ENCODE data around the gene DEK.
"Not testable (repeated sequence)": the region's sequence is repeated elsewhere in the genome, so short reads cannot be mapped to it uniquely, and the experiment has no call there.

DEK gene, protein sequence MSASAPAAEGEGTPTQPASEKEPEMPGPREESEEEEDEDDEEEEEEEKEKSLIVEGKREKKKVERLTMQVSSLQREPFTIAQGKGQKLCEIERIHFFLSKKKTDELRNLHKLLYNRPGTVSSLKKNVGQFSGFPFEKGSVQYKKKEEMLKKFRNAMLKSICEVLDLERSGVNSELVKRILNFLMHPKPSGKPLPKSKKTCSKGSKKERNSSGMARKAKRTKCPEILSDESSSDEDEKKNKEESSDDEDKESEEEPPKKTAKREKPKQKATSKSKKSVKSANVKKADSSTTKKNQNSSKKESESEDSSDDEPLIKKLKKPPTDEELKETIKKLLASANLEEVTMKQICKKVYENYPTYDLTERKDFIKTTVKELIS

DNA sequence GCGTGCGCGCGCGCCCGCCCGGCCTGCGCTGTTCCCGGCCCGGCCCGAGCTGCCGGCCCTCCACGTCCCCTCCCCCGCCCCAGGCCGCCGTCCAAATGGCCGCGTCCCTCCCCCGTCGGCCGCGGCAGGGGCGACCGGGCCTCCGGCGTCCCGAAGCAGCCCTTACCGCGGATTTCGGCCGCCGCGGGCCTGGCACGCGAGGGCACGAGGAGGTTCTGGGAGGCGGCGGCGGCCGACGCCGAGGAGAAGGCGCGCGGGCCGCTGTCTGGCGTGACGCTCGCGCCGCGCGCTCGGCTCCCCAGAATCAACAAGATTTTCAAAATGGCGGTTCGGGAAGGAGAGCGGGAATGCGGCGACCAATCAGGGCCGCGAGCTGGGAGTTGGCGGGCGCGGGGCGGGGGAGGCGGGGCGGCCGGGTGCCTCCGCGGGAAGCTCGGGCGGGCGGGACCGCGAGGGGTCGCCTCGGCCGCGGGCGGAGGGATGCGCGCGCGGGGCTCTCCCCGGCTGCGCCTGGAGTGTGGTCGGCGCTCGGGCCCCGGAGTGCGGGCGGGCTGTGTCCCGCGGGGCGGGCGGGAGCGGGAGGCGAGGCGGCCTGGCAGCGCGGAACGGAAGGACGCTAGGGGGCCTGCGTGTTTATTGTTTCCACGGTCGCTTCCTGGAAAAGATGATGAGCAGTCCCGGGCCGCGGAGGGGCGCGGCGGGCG, at the start of gene DEK:
Gene DEK, minus strand, starts transcription at position 312 of the 704 bp plus-strand sequence. CDS start 543 bp downstream, outside the sequence.
- peak; percentile 73 to 77 for DNase-seq (ENCODE audit: extremely low read depth in 1 of 2, low read depth in 1 of 2)

DNA sequence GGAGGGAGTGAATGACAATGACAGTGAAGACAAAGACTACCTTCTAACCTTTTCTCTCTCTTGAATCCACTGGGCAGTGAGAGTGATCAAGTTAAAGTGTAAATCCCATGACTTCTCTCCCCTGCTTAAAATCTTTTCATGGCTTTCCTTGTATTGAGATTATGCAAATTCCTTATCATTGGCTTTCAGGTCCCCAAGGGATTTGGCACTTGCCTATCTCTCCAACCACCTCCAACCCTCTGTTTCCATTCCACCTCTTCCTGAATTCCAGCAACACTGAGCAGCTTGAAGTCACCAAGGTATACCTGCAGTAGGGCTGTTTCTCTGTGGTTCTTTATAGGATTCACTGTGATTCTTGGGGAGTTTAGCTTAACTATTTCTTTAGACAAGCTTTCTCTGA, 48.0 kb upstream of the DEK start:
- DNase-seq (ENCODE audit: extremely low read depth in 1 of 2, low read depth in 1 of 2): no peak

DNA sequence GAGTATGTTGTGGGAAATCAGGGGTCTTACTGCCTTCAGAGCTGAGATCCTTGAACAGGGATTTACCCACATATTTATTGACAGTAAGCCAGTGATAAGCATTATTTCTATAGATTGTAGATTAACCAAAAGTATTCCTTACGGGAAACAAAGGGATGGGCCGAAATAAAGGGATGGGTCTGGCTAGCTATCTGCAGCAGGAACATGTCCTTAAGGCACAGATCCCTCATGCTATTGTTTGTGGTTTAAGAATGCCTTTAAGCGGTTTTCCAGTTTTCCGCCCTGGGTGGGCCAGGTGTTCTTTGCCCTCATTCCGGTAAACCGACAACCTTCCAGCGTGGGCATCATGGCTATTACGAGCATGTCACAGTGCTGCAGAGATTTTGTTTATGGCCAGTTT, 45.7 kb upstream of the DEK start:
- not testable (repeated sequence) for DNase-seq (ENCODE audit: extremely low read depth in 1 of 2, low read depth in 1 of 2)

DNA sequence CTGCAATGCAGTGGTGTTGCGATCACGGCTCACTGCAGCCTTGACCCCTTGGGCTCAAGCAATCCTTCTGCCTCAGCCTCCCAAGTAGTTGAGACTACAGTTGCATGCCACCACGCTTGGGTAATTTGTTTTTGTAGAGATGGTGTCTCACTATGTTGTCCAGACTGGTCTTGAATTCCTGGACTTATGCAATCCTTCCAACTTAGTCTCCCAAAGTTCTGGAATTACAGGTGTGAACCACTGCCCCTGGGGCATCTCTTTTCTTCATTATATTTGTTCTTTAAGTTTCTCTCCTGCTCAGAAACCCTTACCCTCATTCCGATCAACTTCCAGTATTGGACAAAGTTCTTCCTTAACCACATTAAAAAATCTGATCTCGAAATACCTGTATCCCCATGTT, 44.7 kb upstream of the DEK start:
- DNase-seq (ENCODE audit: extremely low read depth in 1 of 2, low read depth in 1 of 2): no peak

DNA sequence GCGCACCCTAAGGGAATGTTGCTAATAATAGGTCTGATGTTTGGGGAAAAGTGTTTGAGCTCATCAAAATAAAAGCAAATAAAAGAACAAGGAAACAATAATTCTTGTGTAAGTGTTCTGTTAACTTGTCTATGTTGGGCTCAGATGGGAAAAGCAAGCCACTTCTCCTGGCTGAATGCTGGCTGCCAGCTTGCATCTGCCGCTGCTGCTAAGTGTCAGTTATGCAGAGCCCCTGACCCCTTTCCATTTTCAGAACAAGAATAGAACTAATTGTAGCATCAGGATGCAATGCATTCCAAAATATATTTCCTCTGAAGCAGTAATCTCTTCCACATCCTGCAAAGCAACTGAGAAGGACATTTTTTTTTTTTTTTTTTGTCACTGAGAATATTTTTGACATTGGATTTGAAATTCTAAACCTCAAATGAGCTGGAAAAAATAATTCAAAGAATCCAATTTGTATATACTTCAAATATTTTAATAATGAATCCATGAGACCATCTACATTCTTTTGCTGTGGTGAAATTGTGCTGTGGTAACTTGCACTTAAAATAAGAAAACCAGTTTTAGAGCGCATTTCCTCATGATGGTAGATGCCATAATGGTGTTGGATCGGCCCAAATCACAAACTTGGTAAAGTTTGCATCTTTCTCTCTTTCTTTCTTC, 43.9 kb upstream of the DEK start:
- no peak for DNase-seq (ENCODE audit: extremely low read depth in 1 of 2, low read depth in 1 of 2)

DNA sequence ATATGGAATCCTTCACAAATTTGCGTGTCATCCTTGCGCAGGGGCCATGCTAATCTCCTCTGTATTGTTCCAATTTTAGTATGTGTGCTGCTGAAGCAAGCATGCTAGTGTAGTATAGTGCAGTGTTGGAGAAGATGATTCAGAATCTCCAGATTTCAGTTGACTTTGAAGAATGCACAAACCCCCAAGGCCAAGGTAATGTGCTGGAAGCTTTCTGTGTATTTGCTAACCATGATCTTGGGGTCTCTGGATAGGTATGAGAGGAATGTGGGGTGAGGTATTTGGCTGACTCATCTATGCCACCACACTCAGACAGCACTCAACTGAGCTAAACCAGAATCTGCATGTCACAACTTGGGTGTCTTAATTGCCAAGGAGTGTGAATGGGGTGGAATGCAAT, 42.6 kb upstream of the DEK start:
- DNase-seq (ENCODE audit: extremely low read depth in 1 of 2, low read depth in 1 of 2): no peak

DNA sequence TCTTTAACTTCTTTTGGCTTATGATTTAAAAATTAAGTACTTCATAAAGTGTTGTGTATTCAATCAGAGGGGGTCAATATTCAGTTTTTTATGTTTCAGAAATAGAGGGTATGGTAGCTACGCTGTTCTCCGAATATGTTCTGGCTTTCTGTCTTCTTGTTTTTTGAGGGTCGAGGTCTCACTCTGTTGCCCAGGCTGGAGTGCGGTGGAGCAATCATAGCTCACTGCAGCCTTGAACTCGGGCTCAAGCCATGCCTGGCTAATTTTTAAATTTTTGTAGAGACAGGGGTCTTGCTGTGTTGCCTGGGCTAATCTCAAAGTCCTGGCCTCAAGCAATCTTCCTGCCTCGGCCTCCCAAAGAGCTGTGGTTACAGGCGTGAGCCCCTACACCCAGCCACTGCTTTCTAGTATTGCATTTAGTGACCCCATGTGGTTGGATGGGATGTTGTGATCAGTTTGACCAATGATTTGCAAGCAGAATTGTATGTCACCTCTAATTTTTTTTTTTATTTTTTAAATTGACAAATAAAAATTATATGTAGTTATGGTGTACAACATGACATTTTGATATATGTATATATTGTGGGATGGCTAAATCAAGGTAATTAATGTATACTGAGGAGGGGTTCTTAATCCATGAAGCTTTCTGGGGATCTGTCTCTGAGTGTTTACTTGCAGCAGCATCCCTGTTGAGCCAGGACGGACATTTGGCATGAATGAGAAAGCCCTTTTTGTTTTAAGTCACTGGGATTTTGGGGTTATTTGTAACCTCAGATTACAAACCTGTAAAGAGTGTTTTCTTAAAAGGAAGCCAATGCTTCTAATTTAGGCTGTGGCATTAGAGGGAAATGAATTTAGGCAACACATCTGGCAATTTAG, 38.5 kb upstream of the DEK start:
- DNase-seq (ENCODE audit: extremely low read depth in 1 of 2, low read depth in 1 of 2): no peak

DNA sequence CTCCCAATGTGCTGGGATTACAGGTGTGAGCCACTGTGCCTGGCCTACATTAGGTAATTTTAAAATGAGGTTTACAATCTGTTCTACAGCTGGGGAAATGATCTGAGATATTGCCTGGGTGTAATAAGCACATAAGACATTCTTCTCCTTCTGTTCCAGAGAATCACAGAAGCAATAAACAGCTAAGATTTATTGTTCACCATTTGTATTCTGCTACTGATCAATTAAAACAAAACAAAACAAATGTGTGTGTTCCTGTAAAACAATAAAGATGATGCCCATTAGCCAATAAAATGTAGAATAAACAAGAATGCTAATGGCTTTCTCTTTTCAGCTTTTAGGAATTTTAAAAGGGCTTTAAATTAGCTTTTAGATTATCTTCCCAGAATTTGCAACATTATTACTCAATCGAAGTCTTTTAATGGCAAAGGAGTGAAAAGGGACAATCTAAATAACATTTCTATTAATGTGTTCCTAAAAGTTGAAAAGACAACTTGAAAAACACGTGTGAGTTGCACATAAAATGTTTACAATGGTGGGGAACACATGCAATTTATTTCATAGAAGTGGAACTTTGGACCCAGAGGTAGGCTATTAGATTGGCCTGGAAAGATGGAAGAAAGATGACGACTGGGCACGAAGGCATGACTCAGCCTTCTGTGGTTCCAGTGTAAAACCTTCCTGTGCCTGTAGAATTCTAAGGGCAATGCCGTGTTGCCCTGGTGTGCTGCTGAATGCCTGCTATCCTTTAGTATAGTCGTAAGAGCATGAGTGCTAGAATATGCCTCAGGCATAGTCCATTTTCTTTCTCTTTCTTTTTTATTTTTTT, 29.0 kb upstream of the DEK start:
- DNase-seq (ENCODE audit: extremely low read depth in 1 of 2, low read depth in 1 of 2): no peak

DNA sequence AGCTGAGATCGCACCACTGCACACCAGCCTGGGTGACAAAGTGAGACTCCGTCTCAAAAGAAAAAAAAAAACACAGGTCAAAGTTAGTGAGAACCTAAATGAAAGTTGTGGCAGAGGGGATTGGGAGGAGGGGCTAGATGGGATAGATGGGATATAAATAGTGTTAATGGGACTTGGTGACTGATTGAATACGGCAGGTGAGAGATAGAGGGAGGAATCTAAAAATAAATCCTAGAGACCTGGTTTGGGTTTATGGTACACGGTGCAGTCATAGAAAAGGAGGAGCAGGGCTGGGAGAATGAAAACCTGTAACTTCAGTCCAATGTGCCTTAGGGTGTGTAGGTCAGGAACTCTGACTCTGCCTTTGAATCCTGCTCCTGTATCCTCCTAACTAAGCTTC, 25.0 kb upstream of the DEK start:
- DNase-seq (ENCODE audit: extremely low read depth in 1 of 2, low read depth in 1 of 2): no peak

DNA sequence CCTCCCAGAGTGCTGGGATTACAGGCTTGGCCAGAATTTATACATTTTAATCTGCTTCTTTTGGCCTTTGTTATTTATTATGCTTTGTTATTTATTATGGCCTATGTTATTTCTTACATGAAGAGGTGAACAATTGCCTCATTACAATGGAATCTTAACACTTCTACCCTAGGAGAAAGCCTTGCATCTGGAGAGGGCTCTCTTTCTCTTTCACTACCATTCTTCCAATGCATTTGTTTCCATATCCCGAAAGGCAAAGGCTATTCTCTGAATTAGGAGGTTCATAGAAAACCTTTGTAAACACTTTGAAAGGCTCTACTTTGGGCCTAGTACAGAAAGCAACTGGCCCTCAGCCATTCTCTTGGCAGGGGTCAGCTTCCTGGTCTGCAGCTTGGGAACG, 19.9 kb upstream of the DEK start:
- DNase-seq (ENCODE audit: extremely low read depth in 1 of 2, low read depth in 1 of 2): no peak

DNA sequence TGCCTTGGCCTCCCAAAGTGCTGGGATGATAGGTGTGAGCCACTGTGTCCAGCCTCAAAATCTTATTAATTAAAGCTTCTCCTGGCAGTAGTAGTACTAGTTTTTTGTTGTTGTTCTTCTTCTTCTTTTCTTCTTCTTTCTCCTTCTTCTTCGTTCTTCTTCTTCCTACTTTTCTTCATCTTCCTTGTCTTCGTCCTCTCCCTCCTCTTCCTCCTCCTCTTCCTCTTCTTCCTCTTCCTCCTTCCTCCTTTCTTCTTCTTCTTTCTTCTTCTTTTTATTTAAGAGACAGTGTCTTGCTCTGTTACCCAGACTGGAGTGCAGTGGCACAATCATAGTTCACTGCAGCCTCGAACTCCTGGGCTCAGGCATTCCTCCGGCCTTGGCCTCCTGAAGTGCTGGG, 17.2 kb upstream of the DEK start:
- DNase-seq (ENCODE audit: extremely low read depth in 1 of 2, low read depth in 1 of 2): no peak

DNA sequence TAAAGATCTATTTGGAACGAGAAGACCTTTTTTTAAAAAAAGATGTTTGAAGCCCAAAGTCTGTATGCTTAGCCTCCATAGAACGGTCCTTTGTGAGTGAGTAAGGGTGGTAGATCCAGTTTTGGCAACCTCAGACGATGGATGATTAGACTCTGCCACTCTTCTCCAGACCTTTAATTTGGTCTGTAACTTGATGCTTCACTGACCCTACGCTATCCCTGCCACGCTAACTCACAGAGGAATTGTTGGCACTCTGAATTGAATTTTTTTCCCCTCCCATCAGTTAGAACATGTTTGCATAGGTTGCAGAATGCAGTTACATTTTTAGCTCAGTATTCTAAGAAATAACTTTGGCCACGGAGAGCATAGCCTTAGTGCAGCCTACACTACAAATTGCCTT, 15.8 kb upstream of the DEK start:
- DNase-seq (ENCODE audit: extremely low read depth in 1 of 2, low read depth in 1 of 2): no peak

DNA sequence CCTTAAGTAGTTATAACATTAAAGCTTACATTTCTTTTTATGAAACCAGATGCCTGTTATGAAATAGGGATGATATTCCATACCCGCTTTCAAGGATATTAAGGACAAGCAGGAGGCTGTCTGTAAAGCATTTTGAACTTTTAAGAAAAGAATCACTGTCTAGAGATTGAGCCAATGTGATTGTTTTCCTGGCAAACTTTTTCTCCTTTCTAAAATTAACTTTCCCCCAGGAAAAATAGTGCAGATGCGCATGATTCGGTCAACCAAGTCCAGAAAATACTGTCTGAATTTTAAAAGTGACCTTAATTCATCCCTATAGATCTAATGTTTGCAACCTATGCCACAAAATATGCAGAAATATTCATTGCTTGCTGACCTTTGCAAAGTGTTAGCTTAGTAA, 15.1 kb upstream of the DEK start:
- DNase-seq (ENCODE audit: extremely low read depth in 1 of 2, low read depth in 1 of 2): no peak

DNA sequence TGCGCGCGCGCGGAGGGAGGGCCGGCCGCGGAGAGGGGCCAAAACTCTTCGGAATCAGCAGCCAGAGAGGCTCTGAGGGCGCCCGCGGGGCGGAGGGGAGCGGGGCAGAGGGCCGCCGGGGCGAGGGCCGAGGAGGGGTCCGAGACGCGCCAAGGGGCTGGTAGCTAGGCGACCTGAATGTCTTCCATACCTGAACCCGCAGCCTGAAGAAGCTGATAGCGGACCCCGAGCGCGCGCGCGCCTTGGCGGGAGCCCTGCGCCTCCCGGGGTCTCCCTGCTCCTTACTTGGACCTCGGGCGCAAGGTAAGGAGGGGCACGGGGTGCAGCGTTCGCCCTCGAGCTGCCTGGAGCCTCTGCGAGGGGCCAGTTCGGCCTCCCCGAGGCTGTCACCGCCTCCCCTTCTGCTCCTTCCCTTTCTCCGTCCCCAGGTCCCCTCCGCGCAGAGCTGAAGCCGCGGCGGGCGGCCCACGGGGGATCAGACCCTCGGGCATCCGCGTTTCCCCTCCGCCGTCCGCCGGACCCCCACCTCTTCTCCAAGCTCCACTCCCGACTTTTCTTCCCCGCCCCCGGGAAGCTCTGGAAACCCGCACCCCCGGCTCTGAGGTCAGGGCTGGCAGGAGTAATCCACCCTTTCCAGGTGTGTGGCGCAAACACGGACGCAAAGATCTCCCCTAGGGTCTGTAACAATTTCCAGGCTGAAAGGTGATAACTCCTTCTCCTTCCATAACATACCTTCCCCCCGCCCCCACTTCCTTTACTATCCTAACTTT, 13.1 kb upstream of the DEK start:
- no peak for DNase-seq (ENCODE audit: extremely low read depth in 1 of 2, low read depth in 1 of 2)

DNA sequence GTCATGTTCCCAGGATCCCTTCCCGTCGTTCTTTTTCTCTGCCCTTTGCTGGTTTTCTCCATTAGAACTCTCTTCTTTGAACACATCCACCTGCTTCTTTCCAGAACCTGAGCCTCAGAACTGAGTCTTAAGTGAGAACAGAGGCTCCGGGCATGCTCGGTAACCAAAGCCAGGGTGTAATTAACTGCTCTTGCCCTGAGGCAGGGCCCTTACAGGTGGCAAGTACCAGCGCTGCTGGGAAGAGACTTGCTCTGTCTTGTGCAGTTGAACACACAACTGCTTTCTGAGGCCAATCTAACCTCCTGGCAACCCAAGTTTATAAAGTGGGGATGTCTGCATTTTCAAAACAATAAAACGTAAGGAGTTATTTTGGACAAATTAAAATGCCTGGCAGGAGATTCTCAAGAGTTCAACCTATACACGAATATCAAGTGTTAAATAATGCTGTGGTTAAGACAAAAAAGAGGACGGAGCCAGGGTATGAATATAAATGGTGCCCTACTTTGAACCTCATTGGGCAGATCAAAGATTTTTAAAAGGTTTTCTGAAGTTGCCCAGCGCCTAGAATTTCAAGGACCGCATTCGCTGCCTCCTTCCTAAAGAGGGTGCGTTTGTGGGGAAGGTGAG, 12.4 kb upstream of the DEK start:
- no peak for DNase-seq (ENCODE audit: extremely low read depth in 1 of 2, low read depth in 1 of 2)

DNA sequence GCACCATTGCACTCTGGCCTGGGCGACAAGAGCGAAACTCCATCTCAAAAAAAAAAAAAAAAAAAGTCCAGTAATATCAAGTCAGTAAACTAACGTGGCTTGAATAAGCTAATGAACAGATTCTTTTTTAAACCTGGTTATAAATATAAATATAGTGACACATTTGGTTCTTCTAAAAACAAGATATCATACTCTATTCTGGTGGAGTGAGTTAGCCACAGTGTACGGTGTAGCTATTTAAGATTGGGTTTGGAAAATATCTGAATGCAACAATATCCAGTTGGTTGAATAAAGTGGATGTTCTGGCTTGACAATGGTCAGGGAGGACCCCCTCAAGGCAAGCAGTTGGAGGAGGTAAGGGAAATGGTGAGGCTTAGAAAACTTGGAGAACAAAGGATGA, 5.9 kb upstream of the DEK start:
- no peak for DNase-seq (ENCODE audit: extremely low read depth in 1 of 2, low read depth in 1 of 2)

DNA sequence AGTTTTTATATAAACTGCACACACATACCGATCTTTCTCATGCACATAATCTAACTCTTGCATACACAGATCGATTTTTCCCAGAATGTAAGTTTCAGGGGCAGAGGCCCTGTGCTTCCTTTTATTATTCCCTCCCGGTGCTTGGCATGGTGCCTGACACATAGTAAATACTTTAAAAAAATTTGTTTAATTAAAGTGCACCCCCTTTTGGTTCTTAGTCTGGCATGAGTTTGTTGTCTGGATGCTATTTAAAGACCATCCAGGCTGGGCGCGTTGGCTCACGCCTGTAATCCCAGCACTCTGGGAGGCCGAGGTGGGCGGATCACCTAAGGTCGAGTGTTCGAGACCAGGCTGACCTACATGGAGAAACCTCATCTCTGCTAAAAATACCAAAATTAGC, 5.4 kb upstream of the DEK start:
- DNase-seq (ENCODE audit: extremely low read depth in 1 of 2, low read depth in 1 of 2): no peak

DNA sequence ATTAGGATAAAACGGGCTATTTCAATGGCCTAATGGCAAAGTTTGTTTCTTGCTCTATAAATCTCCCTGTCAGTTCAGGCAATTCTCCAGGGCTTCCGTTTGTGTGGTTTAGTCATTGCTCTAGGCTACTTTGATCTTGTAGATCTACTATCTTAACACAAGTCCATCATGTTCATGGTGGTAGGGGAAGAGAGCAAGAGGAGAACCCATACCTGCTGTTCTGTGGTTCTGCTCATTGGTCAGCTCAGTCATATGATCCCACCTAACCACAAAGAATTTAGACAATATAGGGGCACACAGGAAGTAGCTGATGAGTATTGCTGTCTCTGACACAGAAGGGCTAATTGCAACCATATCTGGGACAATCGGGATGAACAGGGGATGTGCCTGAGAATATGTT, 4.9 kb upstream of the DEK start:
- DNase-seq (ENCODE audit: extremely low read depth in 1 of 2, low read depth in 1 of 2): no peak

DNA sequence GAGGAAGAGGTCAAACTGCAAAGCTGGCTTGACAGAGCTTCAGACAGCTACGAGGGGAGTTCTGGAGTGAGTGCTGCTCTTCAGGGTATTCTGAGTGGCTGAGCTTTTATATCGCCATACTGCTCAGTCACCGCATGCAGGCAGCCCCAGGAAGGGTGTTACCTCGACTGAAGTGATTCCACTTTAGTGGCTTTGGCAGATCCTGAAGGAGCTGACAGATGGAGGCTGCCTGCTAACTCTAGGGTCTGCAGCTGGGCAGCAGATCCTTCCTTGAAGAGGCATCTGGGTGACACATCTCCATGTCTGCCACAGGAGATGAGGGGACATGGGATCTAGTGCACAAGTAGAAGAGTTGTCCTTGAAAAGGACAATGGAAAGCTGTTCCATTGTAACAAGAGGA, 3.7 kb upstream of the DEK start:
- DNase-seq (ENCODE audit: extremely low read depth in 1 of 2, low read depth in 1 of 2): no peak

Measured in stimulated activated CD8-positive, alpha-beta memory T cell treated with anti-CD3 and anti-CD28 coated beads, Interleukin-7, amount 100 ng/mL, for 48 hours (primary cell).